K562 (cell line): ENCODE results near the gene PPP6C. TPM values are rescaled to one million over a fixed set of nuclear protein-coding genes. Genes with fewer than 3 reads are reported as not detected.

Experiments
- ATAC-seq: fragments of 200-7000 bp; cut with Tn5 transposase; 3 replicates; pipeline ENCODE4 v1.9.1; 2020; ENCODE audit warnings: moderate library complexity
- BruUV-seq: library from RNA; stranded (reverse); fragments of 400-500 nt; replicated peaks from 2 replicates; lab custom pipeline; 2021; lab: Mats Ljungman, UMichigan
- CTCF ChIA-PET: fragments of 300-600 bp; formaldehyde crosslinking; extraction: SDS; loops from one replicate; lab custom pipeline; 2021; ENCODE audit warnings: low intra/inter-chr PET ratio; lab: Yijun Ruan, JAX
- POLR2A ChIA-PET: fragments of 300-600, 350-650 bp; sonication (Branson Sonifier 250); formaldehyde crosslinking; extraction: SDS; loops from one replicate; lab custom pipeline; 2021; ENCODE audit warnings: antibody characterized with exemption, inconsistent platforms; lab: Yijun Ruan, JAX
- DNase-seq, 4 experiments: peaks; one replicate each; pipeline versions ENCODE4 v3.0.0 to v3.0.0-alpha.2; 2011 to 2018; ENCODE audit warnings: low spot score in 3 of 4, mixed read lengths in 3 of 4; ENCODE audit errors: extremely low read depth in 1 of 4
- FAIRE-seq: peaks from 2 replicates; lab custom pipeline; 2011; peaks lifted over from hg19 to GRCh38; lab: Jason Lieb, UNC
- H2AFZ ChIP-seq: 2 replicates; pipeline ENCODE4 v1.6.0; 2011; ENCODE audit warnings: low read depth, low read length, control low read depth, inconsistent platforms
- H3K27ac ChIP-seq: fragments of 200-600 bp; 3 replicates; pipeline ENCODE4 v1.8.0; 2011; ENCODE audit warnings: low read depth, mild to moderate bottlenecking, control low read depth, inconsistent platforms, low read length, moderate library complexity, mixed read lengths; ENCODE audit errors: extremely low read depth
- H3K27me3 ChIP-seq, 2 experiments: fragments of 300-600 bp in 1 of 2; 2 replicates in 1 of 2; 3 replicates in 1 of 2; pipeline versions ENCODE4 v1.6.0 to v1.8.0; 2011; ENCODE audit warnings: inconsistent platforms in 2 of 2, low read length in 2 of 2, mild to moderate bottlenecking in 1 of 2, mixed read lengths in 1 of 2, moderate library complexity in 1 of 2; ENCODE audit not compliant: control insufficient read depth in 2 of 2, insufficient read depth in 2 of 2
- H3K36me3 ChIP-seq: fragments of 300-600 bp; 3 replicates; pipeline ENCODE4 v1.8.0; 2011; ENCODE audit warnings: mild to moderate bottlenecking, low read length, inconsistent platforms; ENCODE audit not compliant: control insufficient read depth, insufficient read depth
- H3K4me1 ChIP-seq, 2 experiments: fragments of 200-600 bp in 1 of 2; replicated peaks in 1 of 2; 2 replicates in 1 of 2; 3 replicates in 1 of 2; pipeline versions ENCODE4 v1.5.1 to v1.8.0; 2011; ENCODE audit warnings: inconsistent platforms in 2 of 2, low read length in 2 of 2, mild to moderate bottlenecking in 1 of 2, mixed read lengths in 1 of 2, moderate library complexity in 1 of 2; ENCODE audit not compliant: control insufficient read depth in 2 of 2, insufficient read depth in 2 of 2
- H3K4me2 ChIP-seq: 2 replicates; pipeline ENCODE4 v1.6.1; 2011; ENCODE audit warnings: low read length, control low read depth, inconsistent platforms, mixed read lengths; ENCODE audit not compliant: insufficient read depth
- H3K4me3 ChIP-seq: fragments of 200-600 bp; sonication (generic), shearing (Covaris generic); 2 replicates; pipeline ENCODE4 v1.5.1; 2016; ENCODE audit warnings: control low read depth, inconsistent platforms
- H3K79me2 ChIP-seq: fragments of 200-600 bp; 3 replicates; pipeline ENCODE4 v1.8.0; 2011; ENCODE audit warnings: low read length, inconsistent platforms; ENCODE audit not compliant: control insufficient read depth, insufficient read depth
- H3K9ac ChIP-seq, 2 experiments: 2 replicates each; pipeline versions ENCODE4 v1.6.0 to v1.6.1; 2011; ENCODE audit warnings: low read depth in 2 of 2, low read length in 2 of 2, control low read depth in 1 of 2, inconsistent platforms in 1 of 2, mild to moderate bottlenecking in 1 of 2, mixed read lengths in 1 of 2; ENCODE audit not compliant: insufficient read depth in 1 of 2
- H3K9me1 ChIP-seq: one replicate; pipeline ENCODE4 v1.6.0; 2011; ENCODE audit warnings: inconsistent platforms, mild to moderate bottlenecking, low read length, moderate library complexity; ENCODE audit not compliant: control insufficient read depth, insufficient read depth
- H3K9me3 ChIP-seq: replicated peaks from 2 replicates; pipeline ENCODE4 v1.5.1; 2011; ENCODE audit warnings: low read depth, low read length, inconsistent platforms; ENCODE audit not compliant: control insufficient read depth, insufficient read depth
- H4K20me1 ChIP-seq: replicated peaks from 2 replicates; pipeline ENCODE4 v1.6.1; 2011; ENCODE audit warnings: low read length, inconsistent platforms, mixed read lengths; ENCODE audit not compliant: control insufficient read depth, insufficient read depth
- DACH1 ChIP-seq: fragments of 450-650 bp; IDR thresholded peaks from 2 replicates; pipeline ENCODE4 v1.6.1; 2018; ENCODE audit not compliant: partially characterized antibody
- EHMT2 ChIP-seq: fragments of 450-650 bp; IDR thresholded peaks from 2 replicates; pipeline ENCODE4 v1.6.1; 2018; ENCODE audit warnings: antibody characterized with exemption
- MYNN ChIP-seq, 2 experiments: sonication (generic); formaldehyde crosslinking in 1 of 2; IDR thresholded peaks; 2 replicates each; pipeline versions ENCODE4 v1.5.0 to v1.6.1; 2016 to 2020; ENCODE audit warnings: antibody characterized with exemption in 1 of 2, missing genetic modification reagents in 1 of 2
- RAD21 ChIP-seq, 2 experiments: fragments of 250-450 bp in 1 of 2; fragments of 450-650 bp in 1 of 2; sonication (Bioruptor Pico) in 1 of 2; formaldehyde crosslinking in 1 of 2; IDR thresholded peaks in 1 of 2; conservative IDR thresholded peaks in 1 of 2; 2 replicates each; pipeline versions ENCODE4 v1.4.0 to v1.8.0; 2020 to 2022; ENCODE audit warnings: mild to moderate bottlenecking in 2 of 2, moderate library complexity in 1 of 2
- SIN3A ChIP-seq, 2 experiments: fragments of 150-350 bp in 1 of 2; IDR thresholded peaks; 2 replicates each; pipeline ENCODE4 v1.6.1; 2011 to 2016; ENCODE audit warnings: borderline replicate concordance in 2 of 2, low read depth in 2 of 2, low read length in 2 of 2, mild to moderate bottlenecking in 2 of 2, moderate library complexity in 2 of 2; ENCODE audit not compliant: control insufficient read depth in 1 of 2
- SIRT6 ChIP-seq: IDR thresholded peaks from one replicate; pipeline ENCODE4 v1.6.1; 2012; ENCODE audit warnings: low read depth, mild to moderate bottlenecking, control low read depth, inconsistent platforms, low read length, moderate library complexity
- TAF9B ChIP-seq: fragments of 450-650 bp; IDR thresholded peaks from 2 replicates; pipeline ENCODE4 v1.6.1; 2018; ENCODE audit warnings: mild to moderate bottlenecking; ENCODE audit not compliant: partially characterized antibody
- ZBTB17 ChIP-seq: fragments of 450-650 bp; formaldehyde crosslinking; IDR thresholded peaks from 2 replicates; pipeline ENCODE4 v1.4.0; 2020; ENCODE audit warnings: mild to moderate bottlenecking
- WGBS: fragments of 100-300 bp; shearing (Covaris generic); methylation state at CpG from one replicate; pipeline ENCODE4 v1.1.6; 2016; ENCODE audit warnings: low coverage, mixed read lengths; ENCODE audit not compliant: insufficient coverage; ENCODE audit errors: missing lambda C conversion rate; 5-methylcytosine and 5-hydroxymethylcytosine counted together
- in situ Hi-C: fragments of 300-500 bp; cut with MboI; formaldehyde crosslinking; loops from 4 replicates; pipeline ENCODE4 v1.15.0; 2018; ENCODE audit warnings: inconsistent platforms, mixed read lengths
- intact Hi-C: fragments of 100-400 bp; cut with micrococcal nuclease; formaldehyde crosslinking; loops from 2 replicates; pipeline ENCODE4 v1.14.2; 2022
- polyA plus RNA-seq, 8 experiments: library from polyadenylated mRNA; depleted of rRNA in 4 of 8; stranded (reverse) in 5 of 8; unstranded in 3 of 8; fragments of >200 nt; fragmentation: Nextera tagmentation in 2 of 8; fragmentation: Illumina TruSeq in 1 of 8; extraction: Ambion mirVana in 2 of 8; extraction: Trizol in 1 of 8; gene quantifications; 2 replicates each; pipeline versions ENCODE4 v1.2.1 to v1.2.3, GENCODE V29; 2011 to 2014; ENCODE audit warnings: inconsistent platforms in 1 of 8, missing spikeins in 1 of 8
- total RNA-seq, 7 experiments: library from RNA; depleted of rRNA in 6 of 7; stranded (reverse); fragments of >200 nt in 6 of 7; fragmentation: Illumina TruSeq in 2 of 7; extraction: Trizol in 2 of 7; gene quantifications; 2 replicates each; pipeline versions ENCODE4 v1.2.1 to v1.2.3, GENCODE V29; 2011 to 2021; ENCODE audit warnings: low replicate concordance in 1 of 7
- TF ChIP-seq, protein P1 (sequence below), 2 experiments: fragments of 450-650 bp; conservative IDR thresholded peaks; 2 replicates each; pipeline ENCODE4 v1.6.1; 2017; ENCODE audit warnings: mild to moderate bottlenecking in 2 of 2, moderate library complexity in 2 of 2
- TF ChIP-seq, protein P2 (sequence below): sonication (generic); IDR thresholded peaks from 2 replicates; pipeline ENCODE4 v1.6.1; 2016
- TF ChIP-seq, protein P3 (sequence below): IDR thresholded peaks from 2 replicates; pipeline ENCODE4 v1.6.1; 2012; ENCODE audit warnings: low read depth, low read length, improper control_type of control experiment, borderline replicate concordance
- TF ChIP-seq, protein P4 (sequence below): fragments of 450-650 bp; IDR thresholded peaks from 2 replicates; pipeline ENCODE4 v1.6.1; 2016
- TF ChIP-seq, protein P5 (sequence below): sonication (generic); formaldehyde crosslinking; IDR thresholded peaks from 2 replicates; pipeline ENCODE4 v1.8.0; 2022; ENCODE audit warnings: missing genetic modification reagents, mild to moderate bottlenecking, moderate library complexity, borderline replicate concordance

The PPP6C gene
- total and polyA plus RNA-seq, 9 of the 15 experiments (the other 6 are each of a cell fraction or from before 2014, with no cell fraction given): 18.8 to 44.8 (median 38.3) TPM

DNA sequence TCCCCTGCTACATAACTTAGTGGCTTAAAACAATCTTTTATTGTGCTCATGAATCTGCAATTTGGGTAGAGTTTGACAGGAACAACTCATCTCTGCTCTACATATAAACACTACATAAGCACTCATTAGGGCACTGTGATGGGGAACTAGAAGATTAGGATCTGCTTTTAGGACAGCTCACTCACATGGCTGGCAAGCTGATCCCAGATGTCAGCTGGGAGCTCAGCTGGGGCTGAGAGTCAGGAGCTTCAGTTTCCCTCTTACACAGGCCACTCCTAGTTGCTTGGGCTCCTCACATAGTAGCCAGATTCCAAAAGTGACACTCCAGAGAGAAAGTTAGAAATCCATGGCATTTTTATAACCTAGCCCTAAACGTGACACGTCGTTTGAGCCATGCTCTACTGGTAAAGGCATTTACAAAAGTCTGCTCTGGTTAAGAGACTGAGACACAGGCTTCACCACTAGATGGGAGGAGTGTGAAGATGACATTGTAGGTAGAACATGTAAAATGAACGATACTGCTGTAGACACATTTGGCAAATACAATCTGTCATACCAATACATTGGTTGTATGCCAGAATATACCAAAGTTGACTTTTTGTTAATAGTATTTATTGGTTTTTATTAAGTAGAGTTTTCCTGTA is 69.8 kb downstream of the PPP6C start:
- H3K4me3 ChIP-seq: no peak overlapping the region
- peak; percentile 83 for ATAC-seq
- H3K36me3 ChIP-seq: peaks cover 3% of the 10 kb centered on the region; the same call in 1 of the 3 replicates
- CTCF ChIA-PET: interaction anchor here (0.9 kb wide), 1 partner anchor 23 kb away, joined by 3 read pairs; the partner anchor contains the start of gene SCAI
- peaks cover 3 to 9% of the 10 kb centered on the region in 2 experiments; a peak in 4 of 5 replicates for H3K4me1 ChIP-seq
- no peaks in the 10 kb centered on the region for H3K9me3 ChIP-seq
- H2AFZ ChIP-seq: no peak overlapping the region
- H3K9me1 ChIP-seq: no peaks in the 10 kb centered on the region
- FAIRE-seq: peak; percentile 79
- no peaks in the 10 kb centered on the region for H4K20me1 ChIP-seq
- in situ Hi-C loops (no loop called here), intact Hi-C loops (loop anchor here (2.0 to 10.0 kb wide), 2 partner anchors 23 to 65 kb away; partner anchors contain the start of gene SCAI)
- POLR2A ChIA-PET: no interaction called here
- no peak overlapping the region; a peak in 1 of 4 replicates for H3K9ac ChIP-seq
- no peaks in the 10 kb centered on the region for H3K27me3 ChIP-seq
- peaks cover 35% of the 10 kb centered on the region for H3K79me2 ChIP-seq
- peak overlapping the region; percentile 28; the same call in 1 of the 2 replicates for H3K4me2 ChIP-seq
- peak in 2 of 4 experiments; percentile 17 to 44 for DNase-seq
- WGBS: 25% methylated on average over 4 of the region's 4 CpGs
- no TSS peak for BruUV-seq
- peak overlapping the region; percentile 21; the same call in 1 of the 3 replicates for H3K27ac ChIP-seq
- TF ChIP-seq SIN3A (IDR thresholded peaks at IDR 0.05; ENCODE audit: borderline replicate concordance in 2 of 2, control insufficient read depth in 1 of 2, low read depth in 2 of 2, low read length in 2 of 2) (peak; percentile 26 to 57; a peak in 2 of 4 replicates), EHMT2 (no peak), SIRT6 (no peak), TAF9B (peak; percentile 88), ZBTB17 (CRISPR knock-in tag) (0 out of 2 replicates have a peak, but pooled peaks have one; percentile 48), MYNN (IDR thresholded peaks at IDR 0.05) (peak; percentile 49; the same call in 1 of the 2 replicates), MYNN (CRISPR knock-in tag; IDR thresholded peaks at IDR 0.05) (no peak), DACH1 (peak; percentile 81), RAD21 (CRISPR knock-in tag; conservative IDR thresholded peaks at IDR 0.05 in 1 of 2, IDR thresholded peaks at IDR 0.05 in 1 of 2) (peak; percentile 8 to 43; a peak in 2 of 4 replicates)
- TF ChIP-seq, protein P1, sequence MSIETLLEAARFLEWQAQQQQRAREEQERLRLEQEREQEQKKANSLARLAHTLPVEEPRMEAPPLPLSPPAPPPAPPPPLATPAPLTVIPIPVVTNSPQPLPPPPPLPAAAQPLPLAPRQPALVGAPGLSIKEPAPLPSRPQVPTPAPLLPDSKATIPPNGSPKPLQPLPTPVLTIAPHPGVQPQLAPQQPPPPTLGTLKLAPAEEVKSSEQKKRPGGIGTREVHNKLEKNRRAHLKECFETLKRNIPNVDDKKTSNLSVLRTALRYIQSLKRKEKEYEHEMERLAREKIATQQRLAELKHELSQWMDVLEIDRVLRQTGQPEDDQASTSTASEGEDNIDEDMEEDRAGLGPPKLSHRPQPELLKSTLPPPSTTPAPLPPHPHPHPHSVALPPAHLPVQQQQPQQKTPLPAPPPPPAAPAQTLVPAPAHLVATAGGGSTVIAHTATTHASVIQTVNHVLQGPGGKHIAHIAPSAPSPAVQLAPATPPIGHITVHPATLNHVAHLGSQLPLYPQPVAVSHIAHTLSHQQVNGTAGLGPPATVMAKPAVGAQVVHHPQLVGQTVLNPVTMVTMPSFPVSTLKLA (conservative IDR thresholded peaks at IDR 0.05): peak; percentile 49 to 60; a peak in 3 of 4 replicates
- TF ChIP-seq, protein P2, sequence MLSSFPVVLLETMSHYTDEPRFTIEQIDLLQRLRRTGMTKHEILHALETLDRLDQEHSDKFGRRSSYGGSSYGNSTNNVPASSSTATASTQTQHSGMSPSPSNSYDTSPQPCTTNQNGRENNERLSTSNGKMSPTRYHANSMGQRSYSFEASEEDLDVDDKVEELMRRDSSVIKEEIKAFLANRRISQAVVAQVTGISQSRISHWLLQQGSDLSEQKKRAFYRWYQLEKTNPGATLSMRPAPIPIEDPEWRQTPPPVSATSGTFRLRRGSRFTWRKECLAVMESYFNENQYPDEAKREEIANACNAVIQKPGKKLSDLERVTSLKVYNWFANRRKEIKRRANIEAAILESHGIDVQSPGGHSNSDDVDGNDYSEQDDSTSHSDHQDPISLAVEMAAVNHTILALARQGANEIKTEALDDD: peak; percentile 72
- TF ChIP-seq, protein P3, sequence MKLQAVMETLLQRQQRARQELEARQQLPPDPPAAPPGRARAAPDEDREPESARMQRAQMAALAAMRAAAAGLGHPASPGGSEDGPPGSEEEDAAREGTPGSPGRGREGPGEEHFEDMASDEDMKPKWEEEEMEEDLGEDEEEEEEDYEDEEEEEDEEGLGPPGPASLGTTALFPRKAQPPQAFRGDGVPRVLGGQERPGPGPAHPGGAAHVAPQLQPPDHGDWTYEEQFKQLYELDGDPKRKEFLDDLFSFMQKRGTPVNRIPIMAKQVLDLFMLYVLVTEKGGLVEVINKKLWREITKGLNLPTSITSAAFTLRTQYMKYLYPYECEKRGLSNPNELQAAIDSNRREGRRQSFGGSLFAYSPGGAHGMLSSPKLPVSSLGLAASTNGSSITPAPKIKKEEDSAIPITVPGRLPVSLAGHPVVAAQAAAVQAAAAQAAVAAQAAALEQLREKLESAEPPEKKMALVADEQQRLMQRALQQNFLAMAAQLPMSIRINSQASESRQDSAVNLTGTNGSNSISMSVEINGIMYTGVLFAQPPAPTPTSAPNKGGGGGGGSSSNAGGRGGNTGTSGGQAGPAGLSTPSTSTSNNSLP: no peak
- TF ChIP-seq, protein P4, sequence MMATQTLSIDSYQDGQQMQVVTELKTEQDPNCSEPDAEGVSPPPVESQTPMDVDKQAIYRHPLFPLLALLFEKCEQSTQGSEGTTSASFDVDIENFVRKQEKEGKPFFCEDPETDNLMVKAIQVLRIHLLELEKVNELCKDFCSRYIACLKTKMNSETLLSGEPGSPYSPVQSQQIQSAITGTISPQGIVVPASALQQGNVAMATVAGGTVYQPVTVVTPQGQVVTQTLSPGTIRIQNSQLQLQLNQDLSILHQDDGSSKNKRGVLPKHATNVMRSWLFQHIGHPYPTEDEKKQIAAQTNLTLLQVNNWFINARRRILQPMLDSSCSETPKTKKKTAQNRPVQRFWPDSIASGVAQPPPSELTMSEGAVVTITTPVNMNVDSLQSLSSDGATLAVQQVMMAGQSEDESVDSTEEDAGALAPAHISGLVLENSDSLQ: peak; percentile 29; the same call in 1 of the 2 replicates
- TF ChIP-seq, protein P5, sequence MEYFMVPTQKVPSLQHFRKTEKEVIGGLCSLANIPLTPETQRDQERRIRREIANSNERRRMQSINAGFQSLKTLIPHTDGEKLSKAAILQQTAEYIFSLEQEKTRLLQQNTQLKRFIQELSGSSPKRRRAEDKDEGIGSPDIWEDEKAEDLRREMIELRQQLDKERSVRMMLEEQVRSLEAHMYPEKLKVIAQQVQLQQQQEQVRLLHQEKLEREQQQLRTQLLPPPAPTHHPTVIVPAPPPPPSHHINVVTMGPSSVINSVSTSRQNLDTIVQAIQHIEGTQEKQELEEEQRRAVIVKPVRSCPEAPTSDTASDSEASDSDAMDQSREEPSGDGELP (CRISPR knock-in tag): peak; percentile 86
